Fibroblast of pulmonary artery (primary cell): Measurements from ENCODE around the gene LGSN.
"Not testable (repeated sequence)": the region's sequence is repeated elsewhere in the genome, so short reads cannot be mapped to it uniquely, and the experiment has no call there.

Source experiments
- DNase-seq: peaks from one replicate; pipeline ENCODE4 v3.0.0-alpha.2; 2010; ENCODE audit warnings: low read depth
- H3K4me3 ChIP-seq: replicated peaks from 2 replicates; pipeline ENCODE4 v1.5.1; 2011; ENCODE audit warnings: low read depth, mild to moderate bottlenecking, control low read depth, low read length, moderate library complexity
- TF ChIP-seq, protein P1 (sequence below): IDR thresholded peaks from 2 replicates; pipeline ENCODE4 v1.5.1; 2011; ENCODE audit warnings: mild to moderate bottlenecking, control low read depth, low read length, inconsistent platforms; ENCODE audit errors: missing control alignments

The LGSN gene

DNA sequence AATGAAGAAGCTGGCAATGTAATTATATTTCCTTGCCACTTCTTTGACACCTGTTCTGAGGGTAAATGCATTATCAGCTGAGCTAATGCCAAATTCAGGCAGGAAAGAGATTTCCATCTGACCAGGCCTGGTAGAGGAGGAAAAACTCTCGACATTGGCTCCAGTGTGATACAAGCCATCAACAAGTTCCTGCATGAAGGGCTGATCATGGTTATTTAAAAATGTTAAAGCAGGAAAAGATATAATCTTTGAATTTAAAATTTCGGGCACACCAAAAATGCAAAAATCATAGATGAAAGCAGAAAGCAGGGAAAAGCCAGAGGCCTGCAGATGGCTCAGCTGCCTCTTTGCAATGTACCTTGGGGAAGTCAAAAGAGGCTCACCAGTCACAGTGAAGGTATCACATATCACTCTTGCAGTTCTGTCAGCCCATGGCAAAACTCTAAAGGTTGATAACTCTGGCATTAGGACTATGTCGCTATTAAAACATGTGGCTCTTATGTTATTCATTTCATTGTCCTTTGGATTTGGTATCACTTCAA, 39.1 kb downstream of the LGSN start:
- no peak for DNase-seq
- TF ChIP-seq, protein P1, sequence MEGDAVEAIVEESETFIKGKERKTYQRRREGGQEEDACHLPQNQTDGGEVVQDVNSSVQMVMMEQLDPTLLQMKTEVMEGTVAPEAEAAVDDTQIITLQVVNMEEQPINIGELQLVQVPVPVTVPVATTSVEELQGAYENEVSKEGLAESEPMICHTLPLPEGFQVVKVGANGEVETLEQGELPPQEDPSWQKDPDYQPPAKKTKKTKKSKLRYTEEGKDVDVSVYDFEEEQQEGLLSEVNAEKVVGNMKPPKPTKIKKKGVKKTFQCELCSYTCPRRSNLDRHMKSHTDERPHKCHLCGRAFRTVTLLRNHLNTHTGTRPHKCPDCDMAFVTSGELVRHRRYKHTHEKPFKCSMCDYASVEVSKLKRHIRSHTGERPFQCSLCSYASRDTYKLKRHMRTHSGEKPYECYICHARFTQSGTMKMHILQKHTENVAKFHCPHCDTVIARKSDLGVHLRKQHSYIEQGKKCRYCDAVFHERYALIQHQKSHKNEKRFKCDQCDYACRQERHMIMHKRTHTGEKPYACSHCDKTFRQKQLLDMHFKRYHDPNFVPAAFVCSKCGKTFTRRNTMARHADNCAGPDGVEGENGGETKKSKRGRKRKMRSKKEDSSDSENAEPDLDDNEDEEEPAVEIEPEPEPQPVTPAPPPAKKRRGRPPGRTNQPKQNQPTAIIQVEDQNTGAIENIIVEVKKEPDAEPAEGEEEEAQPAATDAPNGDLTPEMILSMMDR: no peak

DNA sequence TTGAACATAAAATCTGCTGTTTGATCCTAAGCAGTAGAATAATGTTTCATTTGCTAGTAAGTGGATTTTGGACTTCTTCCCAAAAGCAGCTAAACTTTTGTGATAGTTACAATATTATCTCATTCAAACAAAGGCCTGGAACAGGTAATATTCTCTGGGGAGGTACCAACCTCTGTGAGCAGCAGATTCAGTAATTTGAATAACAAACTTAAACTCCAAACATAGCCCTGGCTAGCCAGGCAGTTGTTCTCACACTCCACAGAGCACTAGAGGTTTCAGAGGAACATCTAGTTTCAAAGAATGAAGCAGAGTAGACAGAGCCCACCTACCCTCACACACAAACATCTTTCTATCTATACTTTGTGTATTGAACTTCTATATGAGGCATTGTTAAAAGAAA, 40.9 kb downstream of the LGSN start:
- no peak overlapping the region for H3K4me3 ChIP-seq
- TF ChIP-seq, protein P1: no peak
- DNase-seq: no peak

More for the DNA sequence above, 39.1 kb downstream of the LGSN start:
- no peak overlapping the region for H3K4me3 ChIP-seq

DNA sequence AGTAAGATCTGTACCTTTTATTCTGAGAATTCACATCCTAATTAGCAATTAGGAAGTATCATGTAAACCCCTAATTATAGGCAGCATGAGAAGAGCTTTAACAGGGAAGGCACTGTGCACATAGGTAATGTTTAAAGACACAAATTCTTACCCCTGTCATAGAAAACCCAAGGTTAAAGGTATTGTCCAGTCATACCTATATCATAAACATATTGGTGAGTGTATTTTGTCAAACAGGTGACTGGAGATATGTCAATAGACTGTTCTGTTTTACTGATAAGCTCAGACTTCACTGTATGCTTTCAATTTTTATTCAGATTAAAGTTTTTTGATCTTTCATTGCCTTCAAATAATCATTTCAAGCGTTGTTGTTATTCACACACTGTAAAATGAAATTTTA, 43.8 kb downstream of the LGSN start:
- H3K4me3 ChIP-seq: no peak overlapping the region
- no peak for DNase-seq
- TF ChIP-seq, protein P1: no peak

DNA sequence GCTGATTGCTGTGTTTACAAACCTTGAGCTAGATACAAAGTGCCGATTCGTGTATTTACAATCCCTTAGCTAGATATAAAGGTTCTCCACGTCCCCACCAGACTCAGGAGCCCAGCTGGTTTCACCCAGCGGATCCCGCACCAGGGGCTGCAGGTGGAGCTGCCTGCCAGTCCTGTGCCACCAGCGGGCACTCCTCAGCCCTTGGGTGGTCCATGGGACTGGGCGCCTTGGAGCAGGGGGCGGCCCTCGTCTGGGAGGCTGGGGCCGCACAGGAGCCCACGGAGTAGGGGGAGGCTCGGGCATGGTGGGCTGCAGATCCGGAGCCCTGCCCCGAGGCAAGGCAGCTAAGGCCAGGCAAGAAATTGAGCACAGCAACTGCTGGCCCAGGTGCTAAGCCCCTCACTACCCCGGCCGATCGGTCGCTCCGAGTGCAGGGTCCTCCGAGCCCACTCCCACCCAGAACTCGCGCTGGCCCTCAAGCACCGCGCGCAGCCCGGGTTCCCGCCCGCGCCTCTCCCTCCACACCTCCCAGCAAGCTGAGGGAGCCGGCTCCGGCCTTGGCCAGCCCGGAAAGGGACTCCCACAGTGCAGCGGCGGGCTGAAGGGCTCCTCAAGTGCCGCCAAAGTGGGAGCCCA, 44.9 kb downstream of the LGSN start:
- H3K4me3 ChIP-seq, DNase-seq: not testable (repeated sequence)

DNA sequence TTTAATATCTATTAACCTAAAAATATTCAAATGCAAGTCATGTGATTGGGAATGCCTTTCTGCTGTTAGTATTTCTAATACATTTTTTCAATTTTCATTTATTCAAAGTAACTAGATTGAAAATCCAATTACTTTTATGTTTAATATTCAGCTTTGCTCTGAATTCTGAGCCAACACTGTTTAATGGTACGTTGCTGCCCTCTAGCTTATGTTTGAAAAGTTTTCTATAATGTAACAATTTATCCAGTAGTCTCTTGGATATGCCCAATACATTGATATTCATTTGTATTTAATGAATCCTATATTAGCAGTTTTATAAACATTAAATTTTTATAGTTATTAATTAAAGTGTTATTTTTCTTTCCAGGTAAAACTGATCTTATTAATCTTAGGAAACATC, 47.4 kb downstream of the LGSN start:
- TF ChIP-seq, protein P1: peak; percentile 22
- no peak overlapping the region for H3K4me3 ChIP-seq
- DNase-seq: peak; percentile 42

DNA sequence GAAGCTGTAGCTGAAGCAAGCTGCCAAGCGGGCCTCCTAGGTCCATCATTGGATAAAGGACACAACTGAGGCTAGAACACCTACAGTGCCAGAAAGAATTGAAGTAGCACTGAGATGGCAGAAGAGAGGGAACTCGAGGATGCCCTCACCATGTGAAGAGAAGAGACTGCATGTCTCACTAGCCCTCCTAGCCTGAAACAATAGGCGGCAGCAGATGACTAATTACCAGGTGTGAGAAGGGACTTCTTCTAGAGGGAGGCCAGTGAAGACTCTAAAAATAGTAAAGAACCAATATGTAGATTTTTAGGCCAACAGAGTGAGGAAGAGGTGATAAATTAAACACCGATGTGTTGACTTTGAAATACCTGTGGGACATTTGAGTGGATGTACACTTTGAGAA, 50.3 kb downstream of the LGSN start:
- TF ChIP-seq, protein P1: no peak
- H3K4me3 ChIP-seq: no peak overlapping the region
- DNase-seq: no peak

DNA sequence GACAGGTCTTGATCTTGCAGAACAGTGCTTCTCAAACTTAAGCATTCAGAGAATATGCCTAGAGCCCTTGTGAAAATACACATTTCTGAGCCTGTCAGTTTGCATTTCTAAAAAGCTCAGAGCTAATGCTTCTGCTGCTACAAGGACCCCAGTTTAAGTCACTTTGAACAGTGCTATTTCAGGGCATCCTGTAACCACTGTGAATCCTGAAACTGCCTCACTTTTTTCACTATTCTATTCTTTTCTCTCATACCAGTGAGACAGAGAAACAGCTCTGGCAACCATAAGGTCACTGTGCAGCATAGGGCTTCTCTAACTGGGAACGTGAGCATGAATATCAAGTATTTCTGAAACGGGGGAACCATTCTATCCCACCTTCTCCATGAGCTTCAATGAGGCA, 51.2 kb downstream of the LGSN start:
- H3K4me3 ChIP-seq: no peak overlapping the region
- no peak for DNase-seq
- TF ChIP-seq, protein P1: no peak
